H1 (cell line): ENCODE measurements around the gene SVEP1. TPM values are rescaled to one million over a fixed set of nuclear protein-coding genes. Genes with fewer than 3 reads are reported as not detected.

Source experiments
- CTCF ChIA-PET: fragments of 300-600 bp; sonication (Branson Sonifier 250); formaldehyde crosslinking; loops from one replicate; lab custom pipeline; 2021; ENCODE audit not compliant: partially characterized antibody; lab: Charles Lee
- POLR2A ChIA-PET: fragments of 300-600 bp; sonication (Branson Sonifier 250); formaldehyde crosslinking; loops from one replicate; lab custom pipeline; 2021; ENCODE audit warnings: inconsistent platforms; ENCODE audit not compliant: partially characterized antibody; lab: Charles Lee
- DNase-seq, 2 experiments: peaks; one replicate each; pipeline versions ENCODE4 v3.0.0 to v3.0.0-alpha.2; 2010 to 2022; ENCODE audit warnings: low spot score in 2 of 2, low read depth in 1 of 2, mixed read lengths in 1 of 2
- FAIRE-seq: peaks from 2 replicates; lab custom pipeline; 2011; peaks lifted over from hg19 to GRCh38; lab: Jason Lieb, UNC
- H2AFZ ChIP-seq: 2 replicates; pipeline ENCODE4 v1.8.1; 2012; ENCODE audit warnings: low read length, inconsistent platforms
- H2AK5ac ChIP-seq: 2 replicates; pipeline ENCODE4 v1.6.1; 2013; ENCODE audit warnings: low read depth, low read length
- H2BK120ac ChIP-seq: replicated peaks from 2 replicates; pipeline ENCODE3; 2013; ENCODE audit warnings: low read depth, low read length, inconsistent platforms
- H2BK12ac ChIP-seq: 2 replicates; pipeline ENCODE4 v1.6.1; 2013; ENCODE audit warnings: low read depth, low read length
- H2BK15ac ChIP-seq: 2 replicates; pipeline ENCODE4 v1.6.1; 2013; ENCODE audit warnings: low read length
- H2BK20ac ChIP-seq: 2 replicates; pipeline ENCODE4 v1.6.1; 2013; ENCODE audit warnings: low read length
- H2BK5ac ChIP-seq: 2 replicates; pipeline ENCODE4 v1.6.1; 2013; ENCODE audit warnings: low read depth, low read length
- H3K14ac ChIP-seq: 2 replicates; pipeline ENCODE4 v1.6.1; 2013; ENCODE audit warnings: inconsistent platforms; ENCODE audit not compliant: insufficient read length
- H3K18ac ChIP-seq: 2 replicates; pipeline ENCODE4 v1.6.1; 2013; ENCODE audit warnings: low read length; ENCODE audit errors: extremely low read depth
- H3K23ac ChIP-seq: 2 replicates; pipeline ENCODE4 v1.6.1; 2013; ENCODE audit warnings: inconsistent platforms; ENCODE audit not compliant: insufficient read length
- H3K23me2 ChIP-seq: 2 replicates; pipeline ENCODE4 v1.6.1; 2013; ENCODE audit warnings: low read depth, low read length
- H3K27ac ChIP-seq: 2 replicates; pipeline ENCODE4 v1.6.1; 2011; ENCODE audit warnings: low read depth, low read length, inconsistent platforms
- H3K27me3 ChIP-seq, 4 experiments: replicated peaks in 1 of 4; 1 replicate in 1 of 4; 2 replicates in 3 of 4; pipeline versions ENCODE4 v1.6.1 to v1.8.1; 2011 to 2013; ENCODE audit warnings: low read length in 3 of 4, mild to moderate bottlenecking in 3 of 4, inconsistent platforms in 2 of 4, mixed read lengths in 2 of 4, moderate library complexity in 1 of 4; ENCODE audit not compliant: control insufficient read depth in 3 of 4, insufficient read depth in 3 of 4; ENCODE audit errors: extremely low read depth in 1 of 4
- H3K36me3 ChIP-seq, 4 experiments: 2 replicates each; pipeline versions ENCODE4 v1.6.1 to v1.8.1; 2011 to 2013; ENCODE audit warnings: mild to moderate bottlenecking in 4 of 4, low read length in 3 of 4, moderate library complexity in 2 of 4, control low read depth in 1 of 4, inconsistent platforms in 1 of 4; ENCODE audit not compliant: insufficient read depth in 4 of 4, control insufficient read depth in 2 of 4
- H3K4ac ChIP-seq: replicated peaks from 2 replicates; pipeline ENCODE3; 2013; ENCODE audit warnings: low read length, low read depth, mixed read lengths, inconsistent platforms; ENCODE audit not compliant: insufficient read length
- H3K4me1 ChIP-seq, 4 experiments: replicated peaks in 1 of 4; 1 replicate in 1 of 4; 2 replicates in 3 of 4; pipeline versions ENCODE4 v1.6.1 to v1.8.1; 2011 to 2013; ENCODE audit warnings: low read length in 3 of 4, inconsistent platforms in 2 of 4, mixed read lengths in 1 of 4; ENCODE audit not compliant: insufficient read depth in 4 of 4, control insufficient read depth in 3 of 4
- H3K4me2 ChIP-seq, 2 experiments: 2 replicates each; pipeline versions ENCODE4 v1.6.1 to v1.8.1; 2011 to 2013; ENCODE audit warnings: low read depth in 2 of 2, low read length in 2 of 2, control low read depth in 1 of 2, inconsistent platforms in 1 of 2, mild to moderate bottlenecking in 1 of 2; ENCODE audit not compliant: insufficient read depth in 1 of 2
- H3K4me3 ChIP-seq, 4 experiments: fragments of 200-600, 300-600 bp in 1 of 4; sonication (generic), shearing (Covaris generic), sonication (Bioruptor Twin) in 1 of 4; 2 replicates each; pipeline versions ENCODE4 v1.5.1 to v1.8.1; 2011 to 2016; ENCODE audit warnings: low read length in 4 of 4, low read depth in 3 of 4, control low read depth in 2 of 4, inconsistent platforms in 2 of 4, mild to moderate bottlenecking in 2 of 4, mixed read lengths in 1 of 4, moderate library complexity in 1 of 4; ENCODE audit not compliant: insufficient read depth in 2 of 4; ENCODE audit errors: extremely low read depth in 1 of 4
- H3K56ac ChIP-seq: replicated peaks from 2 replicates; pipeline ENCODE3; 2013; ENCODE audit warnings: low read depth, mild to moderate bottlenecking, mixed read lengths, low read length, inconsistent platforms; ENCODE audit not compliant: insufficient read length
- H3K79me1 ChIP-seq: 2 replicates; pipeline ENCODE4 v1.6.1; 2013; ENCODE audit warnings: low read depth, low read length, control low read depth
- H3K79me2 ChIP-seq, 2 experiments: 2 replicates each; pipeline versions ENCODE4 v1.6.1 to v1.8.1; 2012 to 2013; ENCODE audit warnings: low read length in 2 of 2, mild to moderate bottlenecking in 2 of 2, inconsistent platforms in 1 of 2; ENCODE audit not compliant: insufficient read depth in 2 of 2, control insufficient read depth in 1 of 2
- H3K9ac ChIP-seq, 4 experiments: replicated peaks in 1 of 4; 1 replicate in 1 of 4; 2 replicates in 3 of 4; pipeline versions ENCODE4 v1.6.1 to v1.8.1; 2011 to 2013; ENCODE audit warnings: low read depth in 3 of 4, low read length in 3 of 4, control low read depth in 2 of 4, mild to moderate bottlenecking in 2 of 4, moderate library complexity in 2 of 4, inconsistent platforms in 1 of 4; ENCODE audit errors: extremely low read depth in 1 of 4
- H3K9me3 ChIP-seq, 2 experiments: 2 replicates each; pipeline versions ENCODE4 v1.6.1 to v1.8.1; 2012 to 2013; ENCODE audit warnings: mild to moderate bottlenecking in 2 of 2, moderate library complexity in 2 of 2, control low read depth in 1 of 2, inconsistent platforms in 1 of 2, low read depth in 1 of 2, low read length in 1 of 2, mixed read lengths in 1 of 2; ENCODE audit not compliant: insufficient read depth in 2 of 2
- H4K20me1 ChIP-seq, 2 experiments: replicated peaks in 1 of 2; 2 replicates each; pipeline versions ENCODE3 to v1.8.1; 2011 to 2013; ENCODE audit warnings: inconsistent platforms in 2 of 2, low read length in 2 of 2, mild to moderate bottlenecking in 1 of 2; ENCODE audit not compliant: insufficient read depth in 2 of 2, control insufficient read depth in 1 of 2
- H4K5ac ChIP-seq: 2 replicates; pipeline ENCODE4 v1.6.1; 2013; ENCODE audit warnings: low read length, low read depth, mixed read lengths, inconsistent platforms; ENCODE audit not compliant: insufficient read length
- H4K8ac ChIP-seq: 2 replicates; pipeline ENCODE4 v1.8.0; 2013; ENCODE audit warnings: mild to moderate bottlenecking, moderate library complexity, low read length, inconsistent platforms; ENCODE audit not compliant: insufficient read depth; ENCODE audit errors: extremely low read depth
- H4K91ac ChIP-seq: replicated peaks from 2 replicates; pipeline ENCODE3; 2013; ENCODE audit warnings: low read length, mixed read lengths, inconsistent platforms; ENCODE audit not compliant: insufficient read length
- GABPA ChIP-seq: IDR thresholded peaks from 2 replicates; pipeline ENCODE4 v1.6.1; 2011; ENCODE audit warnings: mild to moderate bottlenecking, low read length, moderate library complexity, borderline replicate concordance; ENCODE audit not compliant: insufficient read depth
- KDM4A ChIP-seq: IDR thresholded peaks from one replicate; pipeline ENCODE4 v1.7.1; 2012; ENCODE audit warnings: low read depth, mild to moderate bottlenecking, moderate library complexity, low read length, inconsistent platforms; ENCODE audit not compliant: severe bottlenecking
- KDM5A ChIP-seq: fragments of 200-600 bp; IDR thresholded peaks from 2 replicates; pipeline ENCODE4 v1.7.1; 2012; ENCODE audit warnings: mild to moderate bottlenecking, low read length, inconsistent platforms, mixed read lengths
- RFX5 ChIP-seq: IDR thresholded peaks from 2 replicates; pipeline ENCODE4 v1.6.1; 2011; ENCODE audit warnings: low read depth, low read length, improper control_type of control experiment, borderline replicate concordance
- SP4 ChIP-seq: IDR thresholded peaks from 2 replicates; pipeline ENCODE4 v1.6.1; 2012; ENCODE audit warnings: low read length, inconsistent platforms
- TAF7 ChIP-seq: optimal IDR thresholded peaks from 2 replicates; pipeline ENCODE3; 2011; ENCODE audit warnings: low read depth, mild to moderate bottlenecking, inconsistent platforms, low read length, moderate library complexity, borderline replicate concordance
- WGBS, 2 experiments: shearing (Covaris generic) in 1 of 2; methylation state at CpG; one replicate each; pipeline versions ENCODE4 v1.1.6 to v1.1.7; 2013 to 2015; ENCODE audit warnings: low lambda C conversion rate in 2 of 2, mixed read lengths in 2 of 2, inconsistent platforms in 1 of 2, low coverage in 1 of 2, missing lambda C conversion rate in 1 of 2; ENCODE audit not compliant: insufficient replicate concordance in 2 of 2, insufficient coverage in 1 of 2, insufficient read length in 1 of 2; ENCODE audit errors: extremely low coverage in 1 of 2, missing lambda C conversion rate in 1 of 2; 5-methylcytosine and 5-hydroxymethylcytosine counted together
- polyA plus RNA-seq, 7 experiments: library from polyadenylated mRNA; depleted of rRNA in 3 of 7; stranded (reverse) in 5 of 7; unstranded in 2 of 7; fragments of >200 nt in 5 of 7; fragments of 200-250 nt in 2 of 7; gene quantifications; 1 replicate in 5 of 7; 2 replicates in 1 of 7; 4 replicates in 1 of 7; pipeline versions ENCODE4 v1.2.1 to v1.2.3, GENCODE V29; 2011 to 2013; ENCODE audit warnings: missing spikeins in 2 of 7, mixed read lengths in 2 of 7
- total RNA-seq: library from RNA; stranded (reverse); fragmentation: NEBNext Ultra II Directional; extraction: Animal tissue kit (Norgen Biotek cat#: 25700); gene quantifications from 2 replicates; pipeline ENCODE4 v1.2.1, GENCODE V29; 2021
- TF ChIP-seq, protein P1 (sequence below), 3 experiments: IDR thresholded peaks; 1 replicate in 2 of 3; 2 replicates in 1 of 3; pipeline versions ENCODE4 v1.5.1 to v1.6.1; 2011; ENCODE audit warnings: low read length in 3 of 3, mild to moderate bottlenecking in 3 of 3, inconsistent platforms in 2 of 3, low read depth in 1 of 3, moderate library complexity in 1 of 3; ENCODE audit not compliant: insufficient read depth in 1 of 3; ENCODE audit errors: control extremely low read depth in 1 of 3
- TF ChIP-seq, protein P2 (sequence below): IDR thresholded peaks from 2 replicates; pipeline ENCODE4 v1.6.1; 2012; ENCODE audit warnings: low read length, inconsistent platforms

Gene SVEP1
- total and polyA plus RNA-seq, 2 of the 8 experiments (the other 6 are each of a cell fraction or from before 2014, with no cell fraction given) = 0.11 to 0.37 TPM

DNA sequence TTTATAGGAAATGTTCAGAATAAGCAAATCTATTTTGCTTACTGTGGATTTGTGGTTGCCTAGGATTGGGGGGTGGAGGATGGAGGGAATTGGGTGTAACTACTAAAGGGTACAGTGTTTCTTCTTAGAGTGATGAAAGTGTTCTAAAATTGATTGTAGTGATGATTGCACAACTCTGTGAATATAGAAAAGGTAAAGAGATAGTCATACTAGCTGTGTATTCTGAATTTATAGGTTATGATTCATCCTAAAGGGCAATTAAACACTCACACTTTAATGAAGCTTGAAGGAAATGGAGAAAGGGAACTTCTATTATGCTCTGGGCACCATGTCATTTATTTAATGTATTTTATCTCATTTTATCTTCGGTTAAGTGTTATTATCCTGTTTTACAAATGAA is 251.8 kb downstream of the SVEP1 start:
- Histone ChIP-seq H3K4me2 (no peak overlapping the region), H4K8ac (no peak overlapping the region), H3K27me3 (no peaks in the 10 kb centered on the region), H3K79me1 (no peaks in the 10 kb centered on the region), H3K4me3 (no peak overlapping the region), H3K56ac (no peak overlapping the region), H3K79me2 (no peaks in the 10 kb centered on the region), H3K9ac (no peak overlapping the region), H2BK15ac (no peak overlapping the region), H2BK5ac (no peak overlapping the region), H3K4me1 (no peaks in the 10 kb centered on the region), H3K36me3 (no peaks in the 10 kb centered on the region), H3K23me2 (no peaks in the 10 kb centered on the region; the same call in 1 of the 2 replicates), H4K91ac (no peak overlapping the region), H4K20me1 (no peaks in the 10 kb centered on the region), H2AFZ (no peak overlapping the region), H3K27ac (no peak overlapping the region), H2BK120ac (no peak overlapping the region), H2BK20ac (no peak overlapping the region), H3K9me3 (peaks cover 0 to 2% of the 10 kb centered on the region in 2 experiments; a peak in 1 of 4 replicates), H2AK5ac (no peak overlapping the region), H3K4ac (no peak overlapping the region), H2BK12ac (no peak overlapping the region), H3K18ac (no peak overlapping the region), H3K14ac (no peak overlapping the region), H4K5ac (no peak overlapping the region), H3K23ac (no peak overlapping the region)
- FAIRE-seq = no peak
- TF ChIP-seq, protein P1, sequence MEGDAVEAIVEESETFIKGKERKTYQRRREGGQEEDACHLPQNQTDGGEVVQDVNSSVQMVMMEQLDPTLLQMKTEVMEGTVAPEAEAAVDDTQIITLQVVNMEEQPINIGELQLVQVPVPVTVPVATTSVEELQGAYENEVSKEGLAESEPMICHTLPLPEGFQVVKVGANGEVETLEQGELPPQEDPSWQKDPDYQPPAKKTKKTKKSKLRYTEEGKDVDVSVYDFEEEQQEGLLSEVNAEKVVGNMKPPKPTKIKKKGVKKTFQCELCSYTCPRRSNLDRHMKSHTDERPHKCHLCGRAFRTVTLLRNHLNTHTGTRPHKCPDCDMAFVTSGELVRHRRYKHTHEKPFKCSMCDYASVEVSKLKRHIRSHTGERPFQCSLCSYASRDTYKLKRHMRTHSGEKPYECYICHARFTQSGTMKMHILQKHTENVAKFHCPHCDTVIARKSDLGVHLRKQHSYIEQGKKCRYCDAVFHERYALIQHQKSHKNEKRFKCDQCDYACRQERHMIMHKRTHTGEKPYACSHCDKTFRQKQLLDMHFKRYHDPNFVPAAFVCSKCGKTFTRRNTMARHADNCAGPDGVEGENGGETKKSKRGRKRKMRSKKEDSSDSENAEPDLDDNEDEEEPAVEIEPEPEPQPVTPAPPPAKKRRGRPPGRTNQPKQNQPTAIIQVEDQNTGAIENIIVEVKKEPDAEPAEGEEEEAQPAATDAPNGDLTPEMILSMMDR (IDR thresholded peaks at IDR 0.05; ENCODE audit: control extremely low read depth in 1 of 3, insufficient read depth in 1 of 3, low read depth in 1 of 3, low read length in 3 of 3) = no peak
- TF ChIP-seq, protein P2, sequence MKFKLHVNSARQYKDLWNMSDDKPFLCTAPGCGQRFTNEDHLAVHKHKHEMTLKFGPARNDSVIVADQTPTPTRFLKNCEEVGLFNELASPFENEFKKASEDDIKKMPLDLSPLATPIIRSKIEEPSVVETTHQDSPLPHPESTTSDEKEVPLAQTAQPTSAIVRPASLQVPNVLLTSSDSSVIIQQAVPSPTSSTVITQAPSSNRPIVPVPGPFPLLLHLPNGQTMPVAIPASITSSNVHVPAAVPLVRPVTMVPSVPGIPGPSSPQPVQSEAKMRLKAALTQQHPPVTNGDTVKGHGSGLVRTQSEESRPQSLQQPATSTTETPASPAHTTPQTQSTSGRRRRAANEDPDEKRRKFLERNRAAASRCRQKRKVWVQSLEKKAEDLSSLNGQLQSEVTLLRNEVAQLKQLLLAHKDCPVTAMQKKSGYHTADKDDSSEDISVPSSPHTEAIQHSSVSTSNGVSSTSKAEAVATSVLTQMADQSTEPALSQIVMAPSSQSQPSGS = no peak
- TF ChIP-seq GABPA (no peak), RFX5 (no peak), KDM4A (no peak), KDM5A (no peak), SP4 (no peak), TAF7 (no peak)
- WGBS, 2 experiments = 100% methylated on average over 1 of the region's 1 CpG; no CpG with 5 or more reads in 1 of the 2 experiments
- CTCF ChIA-PET = interaction anchor here (1.0 kb wide), 1 partner anchor 13 kb away, joined by 3 read pairs; no protein-coding TSS in a partner anchor
- POLR2A ChIA-PET = no interaction called here
- DNase-seq = no peak
